ENCODE measurements around the gene SECTM1.

DNA sequence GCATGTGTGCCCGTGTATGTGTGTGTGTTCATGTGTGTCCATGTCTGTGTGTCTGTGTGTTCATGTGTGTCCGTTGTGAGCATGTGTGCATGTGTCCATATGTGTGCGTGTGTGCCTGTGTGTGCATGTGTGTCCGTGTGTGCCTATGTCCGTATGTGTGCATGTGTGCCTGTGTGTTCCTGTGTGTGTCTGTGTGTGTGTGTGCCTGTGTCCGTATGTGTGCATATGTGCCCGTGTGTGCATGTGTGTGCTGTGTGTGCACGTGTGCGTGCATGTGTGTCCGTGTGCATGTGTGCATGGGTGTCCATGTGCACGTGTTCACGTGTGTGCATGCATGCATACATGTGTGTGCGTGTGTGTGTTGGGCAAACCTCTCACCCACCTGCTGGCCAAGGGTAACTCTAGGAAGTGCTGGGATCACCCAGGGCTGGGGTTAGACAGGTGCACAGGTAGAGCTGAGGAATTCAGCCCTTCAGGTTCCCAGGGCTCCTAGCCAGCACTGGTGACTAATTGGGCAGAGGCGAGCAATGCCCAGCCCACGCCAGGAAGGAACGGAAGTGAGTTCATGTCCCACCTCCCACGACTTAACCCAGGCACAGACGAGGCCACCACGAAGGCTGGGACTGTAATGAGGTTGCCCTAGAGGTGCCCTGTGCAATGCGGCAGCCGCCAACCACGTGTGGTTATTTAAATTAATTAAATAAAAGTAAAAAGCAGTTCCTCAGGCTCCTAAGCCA, 51.9 kb downstream of the SECTM1 start:
- TF ChIP-seq, protein P1, sequence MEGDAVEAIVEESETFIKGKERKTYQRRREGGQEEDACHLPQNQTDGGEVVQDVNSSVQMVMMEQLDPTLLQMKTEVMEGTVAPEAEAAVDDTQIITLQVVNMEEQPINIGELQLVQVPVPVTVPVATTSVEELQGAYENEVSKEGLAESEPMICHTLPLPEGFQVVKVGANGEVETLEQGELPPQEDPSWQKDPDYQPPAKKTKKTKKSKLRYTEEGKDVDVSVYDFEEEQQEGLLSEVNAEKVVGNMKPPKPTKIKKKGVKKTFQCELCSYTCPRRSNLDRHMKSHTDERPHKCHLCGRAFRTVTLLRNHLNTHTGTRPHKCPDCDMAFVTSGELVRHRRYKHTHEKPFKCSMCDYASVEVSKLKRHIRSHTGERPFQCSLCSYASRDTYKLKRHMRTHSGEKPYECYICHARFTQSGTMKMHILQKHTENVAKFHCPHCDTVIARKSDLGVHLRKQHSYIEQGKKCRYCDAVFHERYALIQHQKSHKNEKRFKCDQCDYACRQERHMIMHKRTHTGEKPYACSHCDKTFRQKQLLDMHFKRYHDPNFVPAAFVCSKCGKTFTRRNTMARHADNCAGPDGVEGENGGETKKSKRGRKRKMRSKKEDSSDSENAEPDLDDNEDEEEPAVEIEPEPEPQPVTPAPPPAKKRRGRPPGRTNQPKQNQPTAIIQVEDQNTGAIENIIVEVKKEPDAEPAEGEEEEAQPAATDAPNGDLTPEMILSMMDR (IDR thresholded peaks at IDR 0.05), result no peak
- TF ChIP-seq POLR2A (IDR thresholded peaks at IDR 0.05), result no peak

Data from Peyer's patch (tissue), 4 donors.